Mesenchymal stem cell (in vitro differentiated cells and primary cell): ENCODE results near the gene OSGIN1. TPM values are rescaled to one million over a fixed set of nuclear protein-coding genes. Genes with fewer than 3 reads are reported as not detected.

Experiments used
- DNase-seq: peaks from one replicate; pipeline ENCODE4 v3.0.0-alpha.2; 2013
- H2AFZ ChIP-seq: one replicate; pipeline ENCODE4 v1.6.1; 2013; ENCODE audit warnings: low read depth, mild to moderate bottlenecking, control low read depth, inconsistent platforms, low read length, moderate library complexity
- H2AK5ac ChIP-seq: 2 replicates; pipeline ENCODE4 v1.6.1; 2013; ENCODE audit warnings: low read length, moderate library complexity, mild to moderate bottlenecking, inconsistent platforms; ENCODE audit not compliant: severe bottlenecking
- H2BK120ac ChIP-seq: one replicate; pipeline ENCODE4 v1.6.1; 2013; ENCODE audit warnings: low read depth, mild to moderate bottlenecking, inconsistent platforms, low read length, moderate library complexity
- H2BK12ac ChIP-seq, 2 experiments: one replicate each; pipeline ENCODE4 v1.6.1; 2013; ENCODE audit warnings: inconsistent platforms in 2 of 2, low read length in 2 of 2, mild to moderate bottlenecking in 2 of 2, moderate library complexity in 2 of 2, control low read depth in 1 of 2
- H2BK15ac ChIP-seq: one replicate; pipeline ENCODE4 v1.6.1; 2013; ENCODE audit warnings: mild to moderate bottlenecking, low read depth, inconsistent platforms; ENCODE audit not compliant: poor library complexity, severe bottlenecking
- H2BK5ac ChIP-seq: 2 replicates; pipeline ENCODE4 v1.6.1; 2013; ENCODE audit warnings: low read depth, mild to moderate bottlenecking, low read length, control low read depth, inconsistent platforms; ENCODE audit not compliant: poor library complexity, severe bottlenecking
- H3K14ac ChIP-seq, 2 experiments: one replicate each; pipeline ENCODE4 v1.6.1; 2013; ENCODE audit warnings: inconsistent platforms in 2 of 2, low read length in 2 of 2, control low read depth in 1 of 2, mild to moderate bottlenecking in 1 of 2, moderate library complexity in 1 of 2
- H3K18ac ChIP-seq, 2 experiments: one replicate each; pipeline ENCODE4 v1.6.1; 2013; ENCODE audit warnings: inconsistent platforms in 2 of 2, low read length in 2 of 2, control low read depth in 1 of 2, low read depth in 1 of 2, mild to moderate bottlenecking in 1 of 2
- H3K23ac ChIP-seq, 2 experiments: one replicate each; pipeline ENCODE4 v1.6.1; 2013; ENCODE audit warnings: inconsistent platforms in 2 of 2, low read length in 2 of 2, mild to moderate bottlenecking in 2 of 2, moderate library complexity in 2 of 2, control low read depth in 1 of 2
- H3K27ac ChIP-seq: 2 replicates; pipeline ENCODE4 v1.5.1; 2013; ENCODE audit warnings: mild to moderate bottlenecking, moderate library complexity, low read length, control low read depth, inconsistent platforms; ENCODE audit not compliant: poor library complexity, severe bottlenecking
- H3K27me3 ChIP-seq, 2 experiments: 2 replicates each; pipeline versions ENCODE4 v1.6.1 to v1.7.0; 2013; ENCODE audit warnings: low read length in 2 of 2, mild to moderate bottlenecking in 2 of 2, moderate library complexity in 2 of 2, control low read depth in 1 of 2, inconsistent platforms in 1 of 2; ENCODE audit not compliant: control insufficient read depth in 1 of 2, insufficient read depth in 1 of 2
- H3K36me3 ChIP-seq, 2 experiments: 2 replicates each; pipeline versions ENCODE4 v1.6.1 to v1.7.0; 2013; ENCODE audit warnings: low read length in 2 of 2, control low read depth in 1 of 2, inconsistent platforms in 1 of 2, low read depth in 1 of 2, mild to moderate bottlenecking in 1 of 2; ENCODE audit not compliant: insufficient read depth in 2 of 2, control insufficient read depth in 1 of 2
- H3K4ac ChIP-seq, 2 experiments: one replicate each; pipeline ENCODE4 v1.6.1; 2013; ENCODE audit warnings: inconsistent platforms in 2 of 2, low read length in 2 of 2, mild to moderate bottlenecking in 2 of 2, moderate library complexity in 2 of 2, control low read depth in 1 of 2, low read depth in 1 of 2
- H3K4me1 ChIP-seq: 2 replicates; pipeline ENCODE4 v1.6.1; 2013; ENCODE audit warnings: low read depth, low read length, control low read depth; ENCODE audit not compliant: control insufficient read depth, insufficient read depth
- H3K4me2 ChIP-seq: 2 replicates; pipeline ENCODE4 v1.6.1; 2013; ENCODE audit warnings: low read length, mild to moderate bottlenecking, inconsistent platforms; ENCODE audit not compliant: poor library complexity, severe bottlenecking
- H3K4me3 ChIP-seq, 2 experiments: 2 replicates each; pipeline versions ENCODE4 v1.5.1 to v1.7.0; 2013; ENCODE audit warnings: low read length in 2 of 2, mild to moderate bottlenecking in 2 of 2, control low read depth in 1 of 2, low read depth in 1 of 2; ENCODE audit not compliant: insufficient read depth in 1 of 2
- H3K79me1 ChIP-seq: replicated peaks from 2 replicates; pipeline ENCODE4 v1.6.1; 2013; ENCODE audit warnings: mild to moderate bottlenecking, control low read depth, low read length, inconsistent platforms; ENCODE audit not compliant: poor library complexity, severe bottlenecking
- H3K9ac ChIP-seq: 2 replicates; pipeline ENCODE4 v1.7.0; 2013; ENCODE audit warnings: mild to moderate bottlenecking, low read length, moderate library complexity
- H3K9me3 ChIP-seq: 2 replicates; pipeline ENCODE4 v1.7.0; 2013; ENCODE audit warnings: mild to moderate bottlenecking, low read length; ENCODE audit not compliant: control insufficient read depth
- H4K8ac ChIP-seq: one replicate; pipeline ENCODE4 v1.6.1; 2013; ENCODE audit warnings: inconsistent platforms, mild to moderate bottlenecking, low read length, moderate library complexity
- H4K91ac ChIP-seq: one replicate; pipeline ENCODE4 v1.6.1; 2013; ENCODE audit warnings: mild to moderate bottlenecking, low read length, inconsistent platforms
- WGBS: methylation state at CpG from one replicate; pipeline ENCODE4 v1.1.7; 2013; ENCODE audit warnings: mixed read lengths; 5-methylcytosine and 5-hydroxymethylcytosine counted together
- polyA plus RNA-seq, 2 experiments: library from polyadenylated mRNA; stranded (reverse); fragments of 200-250 nt; gene quantifications; one replicate each; pipeline ENCODE4 v1.2.3, GENCODE V29; 2013

The OSGIN1 gene, protein sequence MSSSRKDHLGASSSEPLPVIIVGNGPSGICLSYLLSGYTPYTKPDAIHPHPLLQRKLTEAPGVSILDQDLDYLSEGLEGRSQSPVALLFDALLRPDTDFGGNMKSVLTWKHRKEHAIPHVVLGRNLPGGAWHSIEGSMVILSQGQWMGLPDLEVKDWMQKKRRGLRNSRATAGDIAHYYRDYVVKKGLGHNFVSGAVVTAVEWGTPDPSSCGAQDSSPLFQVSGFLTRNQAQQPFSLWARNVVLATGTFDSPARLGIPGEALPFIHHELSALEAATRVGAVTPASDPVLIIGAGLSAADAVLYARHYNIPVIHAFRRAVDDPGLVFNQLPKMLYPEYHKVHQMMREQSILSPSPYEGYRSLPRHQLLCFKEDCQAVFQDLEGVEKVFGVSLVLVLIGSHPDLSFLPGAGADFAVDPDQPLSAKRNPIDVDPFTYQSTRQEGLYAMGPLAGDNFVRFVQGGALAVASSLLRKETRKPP
- polyA plus RNA-seq (2013, experiment 1 of 2): 5.4 TPM
- polyA plus RNA-seq (2013, experiment 2 of 2): 5.9 TPM

DNA sequence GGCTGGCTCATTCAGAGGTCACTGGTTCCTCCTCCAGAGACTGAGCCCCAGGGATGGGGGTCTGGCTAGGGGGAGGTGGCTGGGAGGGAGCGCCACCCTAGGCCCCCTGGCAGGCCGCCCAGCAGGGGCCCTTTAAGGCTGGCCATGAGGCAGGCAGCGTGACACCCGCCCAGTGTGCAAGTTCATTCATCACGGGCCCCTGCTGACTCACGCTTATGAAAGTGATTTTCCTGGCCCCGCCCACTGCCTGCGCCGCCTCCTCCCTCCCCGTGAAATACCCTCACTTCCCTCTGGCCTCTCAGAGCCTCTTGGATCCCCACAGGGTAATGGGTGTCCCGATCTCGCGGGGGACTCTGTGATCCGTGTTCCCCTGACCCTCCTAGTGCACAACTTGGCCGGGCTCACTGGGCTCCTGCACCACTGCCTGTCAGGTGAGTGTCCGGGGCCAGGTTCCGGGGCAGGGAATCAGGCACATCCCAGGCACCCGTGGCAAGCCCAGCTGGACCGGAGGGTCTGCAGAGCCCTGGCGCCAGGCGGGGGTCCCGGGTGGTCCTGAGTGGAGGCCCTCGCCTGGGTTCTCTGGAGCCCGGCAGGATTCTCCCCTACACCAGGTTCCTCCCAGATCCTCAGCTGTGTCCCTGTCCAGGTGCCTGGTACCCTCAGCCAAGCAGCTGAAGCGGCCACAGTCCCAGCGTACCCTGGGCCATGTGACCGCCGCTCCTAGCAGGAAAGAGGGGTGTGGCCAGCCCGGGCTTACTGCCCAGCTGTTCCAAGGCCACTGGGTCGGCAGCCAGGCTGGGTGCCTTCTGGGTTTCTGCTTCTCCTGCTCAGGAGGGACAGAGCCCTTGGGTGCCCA, at the start of gene OSGIN1:
Gene OSGIN1 (plus strand): TSS at position 301 of the 856 bp plus-strand sequence. CDS start 4,432 bp downstream, outside the sequence.
- Histone ChIP-seq H3K36me3 (peaks cover 2% of the 10 kb centered on the region in 2 experiments), H3K18ac (peak within 1 kb of the TSS; percentile 88 to 98), H3K9ac (peak within 1 kb of the TSS; percentile 96), H3K4me3 (peak within 1 kb of the TSS; percentile 60 to 88), H4K91ac (peak within 1 kb of the TSS; percentile 85), H2BK12ac (peak within 1 kb of the TSS; percentile 82 to 91), H3K9me3 (no peaks in the 10 kb centered on the region), H2BK15ac (peak within 1 kb of the TSS; percentile 96), H2AFZ (peak within 1 kb of the TSS; percentile 19), H2AK5ac (peak within 1 kb of the TSS; percentile 17), H3K4me1 (peaks cover 25% of the 10 kb centered on the region), H2BK5ac (peak within 1 kb of the TSS; percentile 51), H3K4ac (peak within 1 kb of the TSS in 1 of 2 experiments; percentile 74), H3K79me1 (peaks cover 6% of the 10 kb centered on the region), H3K27ac (peak within 1 kb of the TSS; percentile 37), H3K27me3 (peaks cover 0 to 3% of the 10 kb centered on the region in 2 experiments), H3K14ac (peak within 1 kb of the TSS in 1 of 2 experiments; percentile 96), H2BK120ac (peak within 1 kb of the TSS; percentile 86), H3K23ac (no peak within 1 kb of the TSS), H3K4me2 (peak within 1 kb of the TSS; percentile 85), H4K8ac (peak within 1 kb of the TSS; percentile 93)
- DNase-seq: peak; percentile 95
- WGBS: 5% methylated on average over 28 of the region's 30 CpGs

DNA sequence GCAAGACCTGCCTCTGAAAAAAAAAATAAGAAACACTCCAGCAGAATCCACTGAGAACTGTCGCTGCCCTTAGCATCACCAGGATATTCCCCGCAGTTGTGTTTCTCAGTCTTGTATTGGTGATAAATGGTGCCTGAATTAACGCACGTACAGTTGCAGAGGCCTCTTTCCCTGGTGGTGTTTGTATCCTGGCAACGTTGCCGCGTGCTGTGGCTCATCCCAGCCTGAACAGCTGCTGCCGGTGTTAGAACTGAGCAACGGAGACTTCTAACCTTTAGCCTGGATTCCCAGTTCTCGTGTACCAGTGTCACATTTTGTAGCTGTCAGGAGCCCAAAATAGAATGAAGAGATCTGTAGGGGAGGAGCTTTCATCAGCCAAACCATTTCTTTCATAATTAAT, 49.3 kb upstream of the OSGIN1 start:
- H4K91ac ChIP-seq: no peak overlapping the region
- no peaks in the 10 kb centered on the region for H3K9me3 ChIP-seq
- no peak overlapping the region for H2BK120ac ChIP-seq
- H2AFZ ChIP-seq: no peak overlapping the region
- no peak overlapping the region for H3K14ac ChIP-seq
- no peak overlapping the region for H2BK12ac ChIP-seq
- H3K27me3 ChIP-seq: no peaks in the 10 kb centered on the region
- no peak overlapping the region for H3K23ac ChIP-seq
- no peak overlapping the region for H4K8ac ChIP-seq
- peak overlapping the region; percentile 82 for H3K9ac ChIP-seq
- no peak overlapping the region for H3K27ac ChIP-seq
- H3K4me3 ChIP-seq: peak overlapping the region in 1 of 2 experiments; percentile 10
- WGBS: 88% methylated on average over 9 of the region's 10 CpGs
- peaks cover 43% of the 10 kb centered on the region for H3K79me1 ChIP-seq
- H3K18ac ChIP-seq: no peak overlapping the region
- H2BK5ac ChIP-seq: no peak overlapping the region
- H3K4ac ChIP-seq: no peak overlapping the region
- peaks cover 12% of the 10 kb centered on the region for H3K4me1 ChIP-seq
- H3K4me2 ChIP-seq: no peak overlapping the region
- peaks cover 12 to 14% of the 10 kb centered on the region in 2 experiments for H3K36me3 ChIP-seq
- no peak overlapping the region for H2AK5ac ChIP-seq
- no peak overlapping the region for H2BK15ac ChIP-seq
- peak; percentile 60 for DNase-seq

DNA sequence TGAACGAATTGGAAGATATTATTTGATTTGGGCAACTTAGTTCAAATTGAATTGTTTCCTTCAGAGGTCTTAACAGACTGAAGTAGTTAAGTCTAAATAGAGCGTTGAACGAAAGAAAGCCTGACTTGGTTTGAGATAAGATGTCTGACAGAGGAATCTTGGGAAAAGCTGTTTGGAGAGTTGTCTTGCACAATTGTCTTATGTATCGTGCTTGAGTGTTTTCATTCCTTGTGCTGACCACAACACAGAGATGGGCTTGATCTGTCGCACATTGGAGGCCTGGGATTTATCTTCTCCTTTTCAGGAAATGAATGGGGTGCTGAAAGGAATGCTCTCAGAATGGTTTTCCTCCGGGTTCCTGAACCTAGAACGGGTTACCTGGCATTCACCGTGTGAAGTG, 46.4 kb upstream of the OSGIN1 start:
- Histone ChIP-seq H2BK15ac (no peak overlapping the region), H3K27ac (no peak overlapping the region), H2AK5ac (no peak overlapping the region), H3K79me1 (peaks cover 40% of the 10 kb centered on the region), H3K4me2 (no peak overlapping the region), H3K36me3 (peaks cover 30 to 31% of the 10 kb centered on the region in 2 experiments), H3K27me3 (no peaks in the 10 kb centered on the region), H2AFZ (no peak overlapping the region), H4K91ac (no peak overlapping the region), H3K4ac (no peak overlapping the region), H2BK120ac (no peak overlapping the region), H3K23ac (no peak overlapping the region), H3K9ac (no peak overlapping the region), H3K18ac (no peak overlapping the region), H3K9me3 (no peaks in the 10 kb centered on the region), H3K4me1 (peaks cover 6% of the 10 kb centered on the region), H2BK12ac (no peak overlapping the region), H2BK5ac (no peak overlapping the region), H3K14ac (no peak overlapping the region), H3K4me3 (no peak overlapping the region), H4K8ac (no peak overlapping the region)
- WGBS: 67% methylated on average over 5 of the region's 8 CpGs
- DNase-seq: peak; percentile 44
